Measurements from ENCODE around the gene AICDA.
"Not testable (repeated sequence)": the region's sequence is repeated elsewhere in the genome, so short reads cannot be mapped to it uniquely, and the experiment has no call there.

AICDA gene

GRCh38 chr12:8609061-8609570 is 3.5 kb downstream of the AICDA start:
- DNase-seq (ENCODE audit: low read depth), result no peak

- DNase-seq (ENCODE audit: low read depth), result no peak
Measured at GRCh38 chr12:8606890-8607289, 5.8 kb downstream of the AICDA start.

- DNase-seq (ENCODE audit: low read depth), result no peak
Measured at GRCh38 chr12:8605057-8605456, 7.6 kb downstream of the AICDA start.

GRCh38 chr12:8603856-8604255 is 8.8 kb downstream of the AICDA start:
- no peak for DNase-seq (ENCODE audit: low read depth)

GRCh38 chr12:8603286-8603685 is 9.4 kb downstream of the AICDA start:
- DNase-seq (ENCODE audit: low read depth), result no peak

GRCh38 chr12:8596561-8596960 is 16.1 kb downstream of the AICDA start:
- DNase-seq (ENCODE audit: low read depth), result no peak

GRCh38 chr12:8594072-8594471 is 18.6 kb downstream of the AICDA start:
- no peak for DNase-seq (ENCODE audit: low read depth)

- DNase-seq (ENCODE audit: low read depth), result no peak
Measured at GRCh38 chr12:8593246-8593645, 19.4 kb downstream of the AICDA start.

- no peak for DNase-seq (ENCODE audit: low read depth)
Measured at GRCh38 chr12:8590842-8591545, 21.7 kb downstream of the AICDA start.

GRCh38 chr12:8589679-8590078 is 23.0 kb downstream of the AICDA start:
- no peak for DNase-seq (ENCODE audit: low read depth)

GRCh38 chr12:8584478-8584877 is 28.2 kb downstream of the AICDA start:
- DNase-seq (ENCODE audit: low read depth), result not testable (repeated sequence)

GRCh38 chr12:8584004-8584403 is 28.7 kb downstream of the AICDA start:
- no peak for DNase-seq (ENCODE audit: low read depth)

GRCh38 chr12:8581098-8581784 is 31.4 kb downstream of the AICDA start:
- no peak for DNase-seq (ENCODE audit: low read depth)

GRCh38 chr12:8577879-8578278 is 34.8 kb downstream of the AICDA start:
- DNase-seq (ENCODE audit: low read depth), result no peak

GRCh38 chr12:8572507-8572906 is 40.2 kb downstream of the AICDA start:
- no peak for DNase-seq (ENCODE audit: low read depth)

- DNase-seq (ENCODE audit: low read depth), result no peak
Measured at GRCh38 chr12:8566525-8566924, 46.1 kb downstream of the AICDA start.

- DNase-seq (ENCODE audit: low read depth), result not testable (repeated sequence)
Measured at GRCh38 chr12:8566052-8566451, 46.6 kb downstream of the AICDA start.

- DNase-seq (ENCODE audit: low read depth), result no peak
Measured at GRCh38 chr12:8564656-8565055, 48.0 kb downstream of the AICDA start.

GRCh38 chr12:8563356-8563755 is 49.3 kb downstream of the AICDA start:
- no peak for DNase-seq (ENCODE audit: low read depth)

GRCh38 chr12:8562310-8562709 is 50.3 kb downstream of the AICDA start:
- no peak for DNase-seq (ENCODE audit: low read depth)

GRCh38 chr12:8561011-8561410 is 51.6 kb downstream of the AICDA start:
- DNase-seq (ENCODE audit: low read depth), result no peak

- DNase-seq (ENCODE audit: low read depth), result no peak
Measured at GRCh38 chr12:8559676-8560075, 53.0 kb downstream of the AICDA start.

- DNase-seq (ENCODE audit: low read depth), result no peak
Measured at GRCh38 chr12:8556531-8557097, 56.0 kb downstream of the AICDA start.
